ENCODE data around the gene RNF121. TPM values are rescaled to one million over a fixed set of nuclear protein-coding genes. Genes with fewer than 3 reads are reported as not detected.
A peak's percentile ranks its signal among the peaks of the same experiment; 100 is the strongest.

Gene RNF121
- total and polyA plus RNA-seq, 2 of the 4 experiments (the other 2 are of a cell fraction): 43.4 to 88.7 TPM

DNA sequence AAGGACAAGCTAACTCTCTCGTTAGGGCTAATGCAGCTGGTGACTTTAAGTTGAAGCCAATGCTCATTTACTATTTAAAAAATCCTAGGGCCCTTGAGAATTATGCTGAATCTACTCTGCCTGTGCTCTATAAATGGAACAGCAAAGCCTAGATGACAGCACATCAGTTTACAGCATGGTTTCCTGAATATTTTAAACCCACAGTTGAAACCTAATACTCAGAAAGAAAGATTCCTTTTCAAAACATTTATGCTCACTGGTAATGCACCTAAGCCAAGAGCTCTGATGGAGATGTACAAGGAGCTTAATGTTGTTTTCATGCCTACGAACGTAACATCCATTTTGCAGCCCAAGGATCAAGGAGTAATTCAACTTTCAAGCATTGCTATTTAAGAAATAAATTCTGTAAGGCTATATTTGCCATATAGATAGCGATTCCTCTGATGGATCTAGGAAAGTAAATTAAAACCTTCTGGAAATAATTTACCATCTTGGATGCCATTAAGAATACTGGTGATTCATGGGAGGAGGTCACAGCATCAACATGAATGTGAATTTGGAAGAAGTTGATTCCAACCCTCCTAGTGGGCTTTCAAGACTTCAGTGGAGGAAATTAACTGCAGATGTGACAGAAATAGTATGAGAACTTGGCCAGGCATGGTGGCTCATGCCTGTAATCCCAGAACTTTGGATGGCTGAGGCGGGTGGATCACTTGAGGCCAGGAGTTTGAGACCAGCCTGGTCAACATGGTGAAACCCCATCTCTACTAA lies 14.9 kb upstream of the RNF121 start:
- WGBS, 2 experiments (ENCODE audit: extremely low coverage in 2 of 2, insufficient read length in 1 of 2): 100% methylated on average over 1 of the region's 5 CpGs; no CpG with 5 or more reads in 1 of the 2 experiments
- no peak overlapping the region for H3K18ac ChIP-seq (ENCODE audit: low read depth, low read length)
- no peak overlapping the region for H2AK9ac ChIP-seq (replicated peaks; ENCODE audit: low read depth, low read length, poor library complexity)
- no peak overlapping the region for H2BK15ac ChIP-seq (ENCODE audit: low read depth, low read length)
- H3K27ac ChIP-seq (ENCODE audit: insufficient read depth, low read length): no peak overlapping the region
- no peak overlapping the region for H2AFZ ChIP-seq (replicated peaks; ENCODE audit: low read length, poor library complexity)
- no peak overlapping the region for H4K91ac ChIP-seq (ENCODE audit: insufficient read depth, low read depth, low read length)
- no peaks in the 10 kb centered on the region for H3K27me3 ChIP-seq (ENCODE audit: control insufficient read depth, insufficient read depth, low read length)
- intact Hi-C loops (cut with micrococcal nuclease): no loop called here
- dilution Hi-C loops (cut with HindIII; ENCODE audit: low sequenced_read_pairs, unreplicated experiment): no loop called here
- no peak overlapping the region for H3K14ac ChIP-seq (replicated peaks; ENCODE audit: low read depth, low read length)
- no peak overlapping the region for H3K4me3 ChIP-seq (ENCODE audit: insufficient read depth, low read depth, low read length)
- H3K4me1 ChIP-seq (ENCODE audit: control insufficient read depth, insufficient read depth, low read length): peaks cover 3% of the 10 kb centered on the region
- H2BK5ac ChIP-seq (ENCODE audit: low read depth, low read length, poor library complexity, severe bottlenecking): no peak overlapping the region
- peaks cover 22% of the 10 kb centered on the region for H3K36me3 ChIP-seq (ENCODE audit: control insufficient read depth, insufficient read depth, low read length)
- ChIA-PET POLR2A (ENCODE audit: unreplicated experiment) (no interaction called here), CTCF (interaction anchor here (0.7 kb wide), 1 partner anchor 480 kb away, joined by 4 read pairs; no protein-coding TSS in a partner anchor)
- no peak overlapping the region for H2BK20ac ChIP-seq (ENCODE audit: low read depth, low read length)
- no peak overlapping the region for H3K23ac ChIP-seq (ENCODE audit: low read depth, low read length)
- no peak overlapping the region for H2AK5ac ChIP-seq (ENCODE audit: low read depth, low read length)
- ATAC-seq (ENCODE audit: low read depth): peak; percentile 79
- no peak overlapping the region for H4K5ac ChIP-seq (ENCODE audit: low read depth, low read length)
- no peak overlapping the region for H3K56ac ChIP-seq (ENCODE audit: extremely low read depth, insufficient read depth, low read length)
- in situ Hi-C loops (cut with MboI; ENCODE audit: low sequenced_read_pairs): no loop called here
- no peak overlapping the region for H3K4me2 ChIP-seq (ENCODE audit: low read depth, low read length)
- H4K8ac ChIP-seq (ENCODE audit: low read depth in 2 of 2, low read length in 2 of 2): no peak overlapping the region
- peaks cover 4% of the 10 kb centered on the region; the same call in 1 of the 2 replicates for H3K9me1 ChIP-seq (ENCODE audit: insufficient read depth, low read length)
- DNase-seq: peak; percentile 72
- H3K9me3 ChIP-seq (ENCODE audit: control insufficient read depth, insufficient read depth, low read length): no peaks in the 10 kb centered on the region
- no peak overlapping the region for H3K9ac ChIP-seq (ENCODE audit: low read depth, low read length)
- H3K79me1 ChIP-seq (ENCODE audit: low read depth in 1 of 2, low read length in 2 of 2): no peaks in the 10 kb centered on the region
- H4K20me1 ChIP-seq (ENCODE audit: insufficient read depth, low read length): peaks cover 5% of the 10 kb centered on the region; the same call in 1 of the 2 replicates
- no TSS peak for BruUV-seq (replicated peaks)
- H3K4ac ChIP-seq (ENCODE audit: low read depth, low read length): no peak overlapping the region
- H2BK120ac ChIP-seq (ENCODE audit: low read depth, low read length): no peak overlapping the region
- TF ChIP-seq, protein P1, sequence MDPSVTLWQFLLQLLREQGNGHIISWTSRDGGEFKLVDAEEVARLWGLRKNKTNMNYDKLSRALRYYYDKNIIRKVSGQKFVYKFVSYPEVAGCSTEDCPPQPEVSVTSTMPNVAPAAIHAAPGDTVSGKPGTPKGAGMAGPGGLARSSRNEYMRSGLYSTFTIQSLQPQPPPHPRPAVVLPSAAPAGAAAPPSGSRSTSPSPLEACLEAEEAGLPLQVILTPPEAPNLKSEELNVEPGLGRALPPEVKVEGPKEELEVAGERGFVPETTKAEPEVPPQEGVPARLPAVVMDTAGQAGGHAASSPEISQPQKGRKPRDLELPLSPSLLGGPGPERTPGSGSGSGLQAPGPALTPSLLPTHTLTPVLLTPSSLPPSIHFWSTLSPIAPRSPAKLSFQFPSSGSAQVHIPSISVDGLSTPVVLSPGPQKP (IDR thresholded peaks at IDR 0.05; ENCODE audit: borderline replicate concordance, low read depth, low read length): no peak
- TF ChIP-seq MAZ (IDR thresholded peaks at IDR 0.05; ENCODE audit: borderline replicate concordance, low read depth, low read length) (no peak), RCOR1 (IDR thresholded peaks at IDR 0.05; ENCODE audit: insufficient replicate concordance, low read length) (no peak), MXI1 (IDR thresholded peaks at IDR 0.05; ENCODE audit: borderline replicate concordance, low read depth, low read length) (no peak), POLR2A (IDR thresholded peaks at IDR 0.05; ENCODE audit: low read depth, low read length) (no peak), CHD1 (IDR thresholded peaks at IDR 0.05; ENCODE audit: low read depth, low read length) (no peak), NFE2L2 (IDR thresholded peaks at IDR 0.05; ENCODE audit: low read depth, low read length) (no peak), CEBPB (IDR thresholded peaks at IDR 0.05; ENCODE audit: low read depth, low read length) (no peak), MAFK (IDR thresholded peaks at IDR 0.05; ENCODE audit: low read depth, low read length) (no peak), BHLHE40 (IDR thresholded peaks at IDR 0.05; ENCODE audit: low read depth, low read length) (no peak), SMC3 (IDR thresholded peaks at IDR 0.05; ENCODE audit: low read depth, low read length) (no peak), RFX5 (IDR thresholded peaks at IDR 0.05; ENCODE audit: low read depth, low read length) (no peak), FOS (IDR thresholded peaks at IDR 0.05; ENCODE audit: low read depth, low read length) (no peak)
- TF ChIP-seq, protein P2, sequence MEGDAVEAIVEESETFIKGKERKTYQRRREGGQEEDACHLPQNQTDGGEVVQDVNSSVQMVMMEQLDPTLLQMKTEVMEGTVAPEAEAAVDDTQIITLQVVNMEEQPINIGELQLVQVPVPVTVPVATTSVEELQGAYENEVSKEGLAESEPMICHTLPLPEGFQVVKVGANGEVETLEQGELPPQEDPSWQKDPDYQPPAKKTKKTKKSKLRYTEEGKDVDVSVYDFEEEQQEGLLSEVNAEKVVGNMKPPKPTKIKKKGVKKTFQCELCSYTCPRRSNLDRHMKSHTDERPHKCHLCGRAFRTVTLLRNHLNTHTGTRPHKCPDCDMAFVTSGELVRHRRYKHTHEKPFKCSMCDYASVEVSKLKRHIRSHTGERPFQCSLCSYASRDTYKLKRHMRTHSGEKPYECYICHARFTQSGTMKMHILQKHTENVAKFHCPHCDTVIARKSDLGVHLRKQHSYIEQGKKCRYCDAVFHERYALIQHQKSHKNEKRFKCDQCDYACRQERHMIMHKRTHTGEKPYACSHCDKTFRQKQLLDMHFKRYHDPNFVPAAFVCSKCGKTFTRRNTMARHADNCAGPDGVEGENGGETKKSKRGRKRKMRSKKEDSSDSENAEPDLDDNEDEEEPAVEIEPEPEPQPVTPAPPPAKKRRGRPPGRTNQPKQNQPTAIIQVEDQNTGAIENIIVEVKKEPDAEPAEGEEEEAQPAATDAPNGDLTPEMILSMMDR (conservative IDR thresholded peaks at IDR 0.05; ENCODE audit: low read depth, low read length): no peak
- TF ChIP-seq, protein P3, sequence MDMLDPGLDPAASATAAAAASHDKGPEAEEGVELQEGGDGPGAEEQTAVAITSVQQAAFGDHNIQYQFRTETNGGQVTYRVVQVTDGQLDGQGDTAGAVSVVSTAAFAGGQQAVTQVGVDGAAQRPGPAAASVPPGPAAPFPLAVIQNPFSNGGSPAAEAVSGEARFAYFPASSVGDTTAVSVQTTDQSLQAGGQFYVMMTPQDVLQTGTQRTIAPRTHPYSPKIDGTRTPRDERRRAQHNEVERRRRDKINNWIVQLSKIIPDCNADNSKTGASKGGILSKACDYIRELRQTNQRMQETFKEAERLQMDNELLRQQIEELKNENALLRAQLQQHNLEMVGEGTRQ (IDR thresholded peaks at IDR 0.05; ENCODE audit: low read depth, low read length): no peak
